Peyer's patch (tissue), 4 donors: ENCODE measurements around the gene RSAD1. TPM values are rescaled to one million over a fixed set of nuclear protein-coding genes. Genes with fewer than 3 reads are reported as not detected.

Experiments
- DNase-seq, 3 donors: peaks; one replicate each; pipeline ENCODE4 v3.0.0-alpha.2; 2017 to 2019
- H3K27ac ChIP-seq, 4 donors: fragments of 200-600 bp; sonication (generic); one replicate each; pipeline ENCODE4 v1.5.1; 2016 to 2019
- H3K27me3 ChIP-seq, 2 donors: fragments of 200-600 bp; sonication (generic); one replicate each; pipeline ENCODE4 v1.5.1; 2019
- H3K36me3 ChIP-seq, 3 donors: fragments of 200-600 bp; sonication (generic); one replicate each; pipeline ENCODE4 v1.5.1; 2016 to 2019
- H3K4me1 ChIP-seq, 4 donors: fragments of 200-600 bp; sonication (generic); one replicate each; pipeline ENCODE4 v1.5.1; 2016 to 2019
- H3K4me3 ChIP-seq, 4 donors: fragments of 200-600 bp; sonication (generic); 1 replicate in 3 of 4; 2 replicates in 1 of 4; pipeline ENCODE4 v1.5.1; 2016 to 2019; ENCODE audit warnings: mild to moderate bottlenecking in 1 of 4
- H3K9me3 ChIP-seq, 4 donors: fragments of 200-600 bp; sonication (generic); one replicate each; pipeline ENCODE4 v1.5.1; 2016 to 2019; ENCODE audit warnings: mild to moderate bottlenecking in 1 of 4
- POLR2A ChIP-seq, 2 donors: fragments of 450-650 bp; IDR thresholded peaks; one replicate each; pipeline ENCODE4 v1.5.1; 2017; ENCODE audit warnings: antibody characterized with exemption in 2 of 2, mild to moderate bottlenecking in 2 of 2, moderate library complexity in 2 of 2
- total RNA-seq, 4 donors: library from RNA; depleted of rRNA; stranded (reverse); fragments of >200 nt; gene quantifications; one replicate each; pipeline ENCODE4 v1.1.0, GENCODE V29; 2016
- TF ChIP-seq, protein P1 (sequence below), 6 experiments: fragments of 450-650 bp in 4 of 6; fragments of 200-600 bp in 2 of 6; sonication (generic) in 1 of 6; IDR thresholded peaks; one replicate each; pipeline ENCODE4 v1.5.1; 2017 to 2019; ENCODE audit warnings: antibody characterized with exemption in 6 of 6, mild to moderate bottlenecking in 3 of 6, moderate library complexity in 1 of 6

Gene RSAD1
- total RNA-seq, 4 donors from 2014 or later = 24.3 to 53.4 (median 39.5) TPM

DNA sequence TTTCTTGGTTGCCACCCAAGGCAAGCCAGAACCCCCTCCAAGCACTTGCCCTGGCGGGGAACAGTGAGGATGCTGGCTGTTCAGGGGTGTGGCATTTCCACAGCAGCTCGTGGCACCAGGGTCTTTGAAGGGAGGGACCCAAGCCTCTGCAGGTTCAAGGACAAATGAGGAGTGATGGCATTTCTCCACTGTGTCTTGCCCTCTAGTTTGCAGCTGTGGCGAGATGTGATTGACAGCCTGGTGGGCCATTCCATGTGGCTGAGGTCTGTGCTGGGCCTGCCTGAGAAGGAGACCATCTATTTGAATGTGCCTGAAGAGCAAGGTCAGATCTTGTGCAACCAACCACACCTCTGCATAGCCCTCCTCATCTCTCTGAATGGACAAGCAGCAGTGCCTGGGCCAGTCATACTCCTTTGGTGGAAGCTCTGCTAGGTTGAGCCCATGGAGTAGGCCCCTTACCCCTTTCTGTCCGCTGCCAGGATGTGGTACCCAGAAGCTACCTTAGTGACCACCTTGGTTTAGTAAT, 49.4 kb downstream of the RSAD1 start:
- DNase-seq = no peak
- H3K4me3 ChIP-seq = no peak overlapping the region
- no peak overlapping the region for H3K27ac ChIP-seq
- H3K9me3 ChIP-seq = no peaks in the 10 kb centered on the region
- peaks cover 0 to 10% of the 10 kb centered on the region in 2 donors for H3K27me3 ChIP-seq
- H3K36me3 ChIP-seq = no peaks in the 10 kb centered on the region
- H3K4me1 ChIP-seq = peaks cover 0 to 15% (median 0%) of the 10 kb centered on the region in 4 donors
- TF ChIP-seq, protein P1, sequence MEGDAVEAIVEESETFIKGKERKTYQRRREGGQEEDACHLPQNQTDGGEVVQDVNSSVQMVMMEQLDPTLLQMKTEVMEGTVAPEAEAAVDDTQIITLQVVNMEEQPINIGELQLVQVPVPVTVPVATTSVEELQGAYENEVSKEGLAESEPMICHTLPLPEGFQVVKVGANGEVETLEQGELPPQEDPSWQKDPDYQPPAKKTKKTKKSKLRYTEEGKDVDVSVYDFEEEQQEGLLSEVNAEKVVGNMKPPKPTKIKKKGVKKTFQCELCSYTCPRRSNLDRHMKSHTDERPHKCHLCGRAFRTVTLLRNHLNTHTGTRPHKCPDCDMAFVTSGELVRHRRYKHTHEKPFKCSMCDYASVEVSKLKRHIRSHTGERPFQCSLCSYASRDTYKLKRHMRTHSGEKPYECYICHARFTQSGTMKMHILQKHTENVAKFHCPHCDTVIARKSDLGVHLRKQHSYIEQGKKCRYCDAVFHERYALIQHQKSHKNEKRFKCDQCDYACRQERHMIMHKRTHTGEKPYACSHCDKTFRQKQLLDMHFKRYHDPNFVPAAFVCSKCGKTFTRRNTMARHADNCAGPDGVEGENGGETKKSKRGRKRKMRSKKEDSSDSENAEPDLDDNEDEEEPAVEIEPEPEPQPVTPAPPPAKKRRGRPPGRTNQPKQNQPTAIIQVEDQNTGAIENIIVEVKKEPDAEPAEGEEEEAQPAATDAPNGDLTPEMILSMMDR (IDR thresholded peaks at IDR 0.05) = no peak
- no peak for TF ChIP-seq POLR2A (IDR thresholded peaks at IDR 0.05)

DNA sequence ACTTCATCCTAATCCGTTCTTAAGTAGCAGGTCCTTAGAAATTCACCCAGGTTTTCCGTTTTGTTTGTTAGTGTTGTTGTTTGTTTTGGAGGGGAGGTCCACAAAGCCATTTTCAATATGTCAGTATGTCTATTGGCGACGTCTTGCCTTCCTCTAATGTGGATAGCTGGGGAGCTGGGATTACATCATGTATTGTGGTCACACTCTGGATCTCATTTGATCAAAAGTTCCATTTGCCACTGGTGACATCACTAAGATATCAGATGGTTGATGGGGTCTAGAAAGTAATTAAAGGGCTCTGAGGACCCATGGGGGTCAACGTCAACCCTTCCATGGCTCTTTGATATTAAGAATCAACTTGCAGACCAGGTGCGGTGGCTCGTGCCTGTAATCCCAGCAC, 51.2 kb downstream of the RSAD1 start:
- no peak for DNase-seq
- TF ChIP-seq, protein P1 (IDR thresholded peaks at IDR 0.05) = no peak
- no peak for TF ChIP-seq POLR2A (IDR thresholded peaks at IDR 0.05)
- H3K27ac ChIP-seq = no peak overlapping the region
- H3K27me3 ChIP-seq = peaks cover 0 to 10% of the 10 kb centered on the region in 2 donors
- H3K36me3 ChIP-seq = no peaks in the 10 kb centered on the region
- no peak overlapping the region for H3K4me3 ChIP-seq
- no peaks in the 10 kb centered on the region for H3K9me3 ChIP-seq
- peaks cover 0 to 33% (median 0%) of the 10 kb centered on the region in 4 donors for H3K4me1 ChIP-seq

DNA sequence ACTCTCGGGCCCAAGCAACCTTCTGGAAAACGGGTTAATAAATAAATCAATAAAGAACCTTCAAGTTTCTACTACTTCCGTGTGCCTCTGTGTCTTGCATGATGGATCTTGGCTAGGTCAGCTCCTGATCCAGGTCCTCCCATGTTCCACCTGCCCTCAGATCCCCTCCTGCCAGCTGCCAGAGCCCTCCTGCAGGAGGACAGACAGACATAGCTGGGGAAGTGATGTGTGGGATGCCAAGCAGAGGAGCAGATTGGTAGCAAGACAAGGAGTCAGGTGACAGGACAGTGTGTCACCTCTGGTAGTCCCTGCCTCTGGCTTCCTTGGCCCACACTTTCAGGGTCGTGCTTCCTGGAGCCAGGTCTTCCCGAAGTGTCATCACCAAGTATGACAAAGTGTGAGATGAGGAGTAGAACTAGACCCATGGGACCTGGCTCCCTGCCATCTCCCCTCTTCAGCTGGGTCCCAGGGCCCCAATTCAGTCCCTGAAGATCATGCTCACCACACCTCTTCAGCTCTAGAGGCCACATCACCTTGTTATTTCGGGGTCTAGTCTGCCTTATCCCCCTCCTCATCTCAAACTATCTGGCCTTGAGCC, 52.9 kb downstream of the RSAD1 start:
- TF ChIP-seq POLR2A (IDR thresholded peaks at IDR 0.05) = no peak
- TF ChIP-seq, protein P1 (IDR thresholded peaks at IDR 0.05) = no peak
- Histone ChIP-seq H3K27ac (no peak overlapping the region), H3K9me3 (no peaks in the 10 kb centered on the region), H3K4me1 (peaks cover 0 to 34% (median 0%) of the 10 kb centered on the region in 4 donors), H3K4me3 (no peak overlapping the region), H3K27me3 (peaks cover 0 to 10% of the 10 kb centered on the region in 2 donors), H3K36me3 (no peaks in the 10 kb centered on the region)
- no peak for DNase-seq

DNA sequence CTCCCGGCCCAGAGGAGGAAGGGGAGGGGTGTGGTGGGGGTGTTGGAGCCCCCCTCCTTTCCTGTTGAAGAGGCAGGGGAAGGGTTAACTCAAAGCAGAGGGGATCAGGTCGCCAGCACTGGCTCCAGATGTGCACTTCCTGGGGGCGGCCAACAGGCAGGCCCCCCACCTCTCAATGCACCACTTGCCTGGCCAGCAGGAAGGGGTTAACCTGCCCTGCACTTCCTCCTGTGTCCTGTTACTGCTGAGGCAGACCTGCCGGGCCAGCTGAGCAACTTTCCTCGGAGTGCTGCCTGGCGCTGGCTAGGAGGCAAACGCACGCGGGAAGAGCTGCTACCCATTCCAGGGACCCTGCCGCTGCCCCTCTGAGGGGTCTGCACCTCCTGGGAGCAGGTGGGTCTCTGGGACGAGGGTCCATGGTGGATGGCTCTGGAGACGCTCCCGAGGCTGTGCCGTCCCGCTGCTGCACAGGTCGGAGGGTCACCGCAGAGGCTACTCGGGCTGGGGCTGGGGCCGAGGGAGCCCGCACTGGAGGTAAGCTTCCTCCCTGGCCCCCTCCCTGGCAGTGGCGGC, 53.9 kb downstream of the RSAD1 start, which contains the start of gene EPN3:
Gene EPN3 (plus strand): TSS at position 284 of the 573 bp plus-strand sequence. CDS start 3,822 bp downstream, outside the sequence.
- TF ChIP-seq, protein P1 (IDR thresholded peaks at IDR 0.05) = peak in 3 of 6 experiments; percentile 8 to 33 (median 10)
- TF ChIP-seq POLR2A (IDR thresholded peaks at IDR 0.05) = peak in 1 of 2 donors; percentile 40
- no peaks in the 10 kb centered on the region for H3K36me3 ChIP-seq
- H3K27me3 ChIP-seq = peaks cover 0 to 10% of the 10 kb centered on the region in 2 donors
- peak in 2 of 3 donors; percentile 73 to 81 for DNase-seq
- H3K4me3 ChIP-seq = peak within 1 kb of the TSS in 3 of 4 donors; percentile 7 to 50 (median 38)
- H3K9me3 ChIP-seq = no peaks in the 10 kb centered on the region
- H3K27ac ChIP-seq = peak within 1 kb of the TSS in 3 of 4 donors; percentile 60 to 84 (median 82)
- peaks cover 0 to 34% (median 0%) of the 10 kb centered on the region in 4 donors for H3K4me1 ChIP-seq

DNA sequence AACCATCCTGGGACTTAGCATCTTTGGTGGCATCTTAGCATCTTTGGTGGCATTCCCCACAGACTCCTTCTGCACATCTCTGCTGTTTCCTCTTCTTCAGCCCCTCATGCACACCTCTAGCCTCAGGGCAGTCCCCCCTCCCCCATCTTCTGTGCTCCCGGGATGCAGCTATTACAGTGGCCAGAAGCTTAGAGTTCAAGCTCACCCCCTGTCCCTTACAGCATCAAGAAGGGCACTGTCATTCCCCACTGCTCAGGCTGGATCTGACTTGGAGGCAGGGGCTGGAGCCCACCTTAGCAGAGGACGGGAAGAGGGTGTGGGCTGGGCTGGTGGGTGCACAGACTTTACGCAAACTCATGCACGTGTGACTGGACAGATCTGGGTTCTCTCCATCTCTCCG, 54.5 kb downstream of the RSAD1 start:
- peaks cover 0 to 39% (median 0%) of the 10 kb centered on the region in 4 donors for H3K4me1 ChIP-seq
- no peak for TF ChIP-seq POLR2A (IDR thresholded peaks at IDR 0.05)
- TF ChIP-seq, protein P1 (IDR thresholded peaks at IDR 0.05) = no peak
- peak overlapping the region in 3 of 4 donors; percentile 60 to 84 (median 82) for H3K27ac ChIP-seq
- no peaks in the 10 kb centered on the region for H3K9me3 ChIP-seq
- no peaks in the 10 kb centered on the region for H3K36me3 ChIP-seq
- H3K27me3 ChIP-seq = peaks cover 0 to 10% of the 10 kb centered on the region in 2 donors
- peak overlapping the region in 3 of 4 donors; percentile 7 to 50 (median 38) for H3K4me3 ChIP-seq
- no peak for DNase-seq
